Measurements from ENCODE around the gene HORMAD2. TPM values are rescaled to one million over a fixed set of nuclear protein-coding genes. Genes with fewer than 3 reads are reported as not detected.

The HORMAD2 gene
- total and polyA plus RNA-seq, 2 donors from 2014 or later, result not detected

DNA sequence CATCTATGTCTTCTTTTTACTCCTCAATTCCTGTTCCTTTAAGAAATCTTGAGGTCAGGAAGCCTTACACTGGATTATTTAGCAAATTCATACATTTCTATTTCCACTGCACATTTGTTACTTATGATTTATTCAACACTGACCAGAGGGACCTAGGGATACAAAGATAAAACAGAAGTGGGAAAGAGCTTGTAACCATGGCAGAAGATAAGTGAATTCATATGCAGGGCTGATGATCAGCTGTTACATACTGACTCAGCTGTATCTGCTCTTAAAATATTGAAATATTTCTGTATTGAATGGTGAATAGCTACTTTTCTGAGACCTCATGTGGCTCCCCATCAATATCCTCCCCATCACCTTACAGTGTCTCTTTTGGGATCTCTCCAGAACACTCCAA is 25.2 kb downstream of the HORMAD2 start:
- Histone ChIP-seq H3K27ac (ENCODE audit: low read depth in 2 of 2, low read length in 2 of 2) (no peak overlapping the region), H3K27me3 (ENCODE audit: control insufficient read depth, insufficient read depth, low read length) (no peaks in the 10 kb centered on the region), H3K4me3 (ENCODE audit: low read length in 3 of 3) (no peak overlapping the region), H3K36me3 (ENCODE audit: control insufficient read depth in 2 of 3, insufficient read depth in 3 of 3, low read length in 3 of 3) (no peaks in the 10 kb centered on the region), H3K9ac (ENCODE audit: low read length in 3 of 3) (no peak overlapping the region), H3K9me3 (ENCODE audit: control insufficient read depth in 2 of 3, insufficient read depth in 1 of 3, low read length in 3 of 3) (no peaks in the 10 kb centered on the region), H3K4me1 (ENCODE audit: control insufficient read depth in 2 of 3, insufficient read depth in 2 of 3, low read depth in 1 of 3, low read length in 3 of 3) (no peaks in the 10 kb centered on the region)
- TF ChIP-seq, protein P1, sequence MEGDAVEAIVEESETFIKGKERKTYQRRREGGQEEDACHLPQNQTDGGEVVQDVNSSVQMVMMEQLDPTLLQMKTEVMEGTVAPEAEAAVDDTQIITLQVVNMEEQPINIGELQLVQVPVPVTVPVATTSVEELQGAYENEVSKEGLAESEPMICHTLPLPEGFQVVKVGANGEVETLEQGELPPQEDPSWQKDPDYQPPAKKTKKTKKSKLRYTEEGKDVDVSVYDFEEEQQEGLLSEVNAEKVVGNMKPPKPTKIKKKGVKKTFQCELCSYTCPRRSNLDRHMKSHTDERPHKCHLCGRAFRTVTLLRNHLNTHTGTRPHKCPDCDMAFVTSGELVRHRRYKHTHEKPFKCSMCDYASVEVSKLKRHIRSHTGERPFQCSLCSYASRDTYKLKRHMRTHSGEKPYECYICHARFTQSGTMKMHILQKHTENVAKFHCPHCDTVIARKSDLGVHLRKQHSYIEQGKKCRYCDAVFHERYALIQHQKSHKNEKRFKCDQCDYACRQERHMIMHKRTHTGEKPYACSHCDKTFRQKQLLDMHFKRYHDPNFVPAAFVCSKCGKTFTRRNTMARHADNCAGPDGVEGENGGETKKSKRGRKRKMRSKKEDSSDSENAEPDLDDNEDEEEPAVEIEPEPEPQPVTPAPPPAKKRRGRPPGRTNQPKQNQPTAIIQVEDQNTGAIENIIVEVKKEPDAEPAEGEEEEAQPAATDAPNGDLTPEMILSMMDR (IDR thresholded peaks at IDR 0.05; ENCODE audit: borderline replicate concordance, extremely low read depth, insufficient read depth), result no peak
- intact Hi-C loops (cut with DNase I), result no loop called here
- FAIRE-seq (no peak), DNase-seq (no peak)

DNA sequence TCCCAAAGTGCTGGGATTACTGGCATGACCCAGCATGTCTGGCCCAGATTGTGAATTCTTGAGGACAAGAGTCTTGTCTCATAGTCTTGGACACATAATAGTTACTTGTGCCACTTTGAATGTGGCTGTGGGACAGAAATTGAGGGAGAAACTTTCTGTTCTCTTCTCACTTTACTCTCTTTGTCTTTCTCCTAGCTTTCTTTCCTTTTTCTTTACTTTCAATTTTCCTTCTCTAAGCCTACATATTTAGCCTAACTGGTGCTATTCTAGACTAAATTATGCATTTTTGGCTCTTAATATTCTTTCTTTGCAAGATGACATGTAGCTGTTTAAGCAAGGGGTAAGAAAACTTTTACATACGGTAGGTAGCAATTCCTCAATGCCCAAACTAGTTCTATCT is 33.2 kb downstream of the HORMAD2 start:
- H3K36me3 ChIP-seq (ENCODE audit: control insufficient read depth in 2 of 3, insufficient read depth in 3 of 3, low read length in 3 of 3), result no peaks in the 10 kb centered on the region
- H3K4me1 ChIP-seq (ENCODE audit: control insufficient read depth in 2 of 3, insufficient read depth in 2 of 3, low read depth in 1 of 3, low read length in 3 of 3), result no peaks in the 10 kb centered on the region
- H3K9me3 ChIP-seq (ENCODE audit: control insufficient read depth in 2 of 3, insufficient read depth in 1 of 3, low read length in 3 of 3), result no peaks in the 10 kb centered on the region
- DNase-seq, result no peak
- no peak overlapping the region for H3K9ac ChIP-seq (ENCODE audit: low read length in 3 of 3)
- no peak overlapping the region for H3K4me3 ChIP-seq (ENCODE audit: low read length in 3 of 3)
- intact Hi-C loops (cut with DNase I), result no loop called here
- no peaks in the 10 kb centered on the region for H3K27me3 ChIP-seq (ENCODE audit: control insufficient read depth, insufficient read depth, low read length)
- FAIRE-seq, result no peak
- TF ChIP-seq, protein P1 (IDR thresholded peaks at IDR 0.05; ENCODE audit: borderline replicate concordance, extremely low read depth, insufficient read depth), result no peak
- H3K27ac ChIP-seq (ENCODE audit: low read depth in 2 of 2, low read length in 2 of 2), result no peak overlapping the region

GRCh38 chr22:30114361-30114760 is 34.1 kb downstream of the HORMAD2 start:
- Histone ChIP-seq H3K36me3 (ENCODE audit: control insufficient read depth in 2 of 3, insufficient read depth in 3 of 3, low read length in 3 of 3) (no peaks in the 10 kb centered on the region), H3K4me1 (ENCODE audit: control insufficient read depth in 2 of 3, insufficient read depth in 2 of 3, low read depth in 1 of 3, low read length in 3 of 3) (no peaks in the 10 kb centered on the region), H3K9ac (ENCODE audit: low read length in 3 of 3) (no peak overlapping the region), H3K4me3 (ENCODE audit: low read length in 3 of 3) (no peak overlapping the region), H3K27me3 (ENCODE audit: control insufficient read depth, insufficient read depth, low read length) (no peaks in the 10 kb centered on the region), H3K9me3 (ENCODE audit: control insufficient read depth in 2 of 3, insufficient read depth in 1 of 3, low read length in 3 of 3) (no peaks in the 10 kb centered on the region), H3K27ac (ENCODE audit: low read depth in 2 of 2, low read length in 2 of 2) (no peak overlapping the region)
- no peak for DNase-seq
- intact Hi-C loops (cut with DNase I), result no loop called here
- FAIRE-seq, result no peak
- TF ChIP-seq, protein P1 (IDR thresholded peaks at IDR 0.05; ENCODE audit: borderline replicate concordance, extremely low read depth, insufficient read depth), result no peak

GRCh38 chr22:30115705-30116104 is 35.4 kb downstream of the HORMAD2 start:
- Histone ChIP-seq H3K27ac (ENCODE audit: low read depth in 2 of 2, low read length in 2 of 2) (no peak overlapping the region), H3K36me3 (ENCODE audit: control insufficient read depth in 2 of 3, insufficient read depth in 3 of 3, low read length in 3 of 3) (no peaks in the 10 kb centered on the region), H3K4me3 (ENCODE audit: low read length in 3 of 3) (no peak overlapping the region), H3K9me3 (ENCODE audit: control insufficient read depth in 2 of 3, insufficient read depth in 1 of 3, low read length in 3 of 3) (no peaks in the 10 kb centered on the region), H3K9ac (ENCODE audit: low read length in 3 of 3) (no peak overlapping the region), H3K4me1 (ENCODE audit: control insufficient read depth in 2 of 3, insufficient read depth in 2 of 3, low read depth in 1 of 3, low read length in 3 of 3) (no peaks in the 10 kb centered on the region), H3K27me3 (ENCODE audit: control insufficient read depth, insufficient read depth, low read length) (no peaks in the 10 kb centered on the region)
- intact Hi-C loops (cut with DNase I), result no loop called here
- TF ChIP-seq, protein P1 (IDR thresholded peaks at IDR 0.05; ENCODE audit: borderline replicate concordance, extremely low read depth, insufficient read depth), result no peak
- FAIRE-seq, result no peak
- peak in 1 of 5 donors; percentile 11 for DNase-seq
